Tibial nerve (tissue), 4 donors: ENCODE data around the gene UBTD1.

Experiments used
- EP300 ChIP-seq, 2 donors: sonication (generic); formaldehyde crosslinking; IDR thresholded peaks; one replicate each; pipeline ENCODE4 v1.6.1; 2017; ENCODE audit warnings: antibody characterized with exemption in 2 of 2, mild to moderate bottlenecking in 1 of 2
- POLR2A ChIP-seq, 2 donors: fragments of 450-650 bp; IDR thresholded peaks; one replicate each; pipeline ENCODE4 v1.6.1; 2017; ENCODE audit warnings: antibody characterized with exemption in 2 of 2, mild to moderate bottlenecking in 2 of 2, moderate library complexity in 2 of 2
- TF ChIP-seq, protein P1 (sequence below), 5 experiments: fragments of 200-600 bp in 3 of 5; fragments of 450-650 bp in 2 of 5; sonication (generic) in 3 of 5; IDR thresholded peaks; one replicate each; pipeline ENCODE4 v1.5.1; 2016 to 2019; ENCODE audit warnings: antibody characterized with exemption in 5 of 5, mild to moderate bottlenecking in 3 of 5, moderate library complexity in 2 of 5

DNA sequence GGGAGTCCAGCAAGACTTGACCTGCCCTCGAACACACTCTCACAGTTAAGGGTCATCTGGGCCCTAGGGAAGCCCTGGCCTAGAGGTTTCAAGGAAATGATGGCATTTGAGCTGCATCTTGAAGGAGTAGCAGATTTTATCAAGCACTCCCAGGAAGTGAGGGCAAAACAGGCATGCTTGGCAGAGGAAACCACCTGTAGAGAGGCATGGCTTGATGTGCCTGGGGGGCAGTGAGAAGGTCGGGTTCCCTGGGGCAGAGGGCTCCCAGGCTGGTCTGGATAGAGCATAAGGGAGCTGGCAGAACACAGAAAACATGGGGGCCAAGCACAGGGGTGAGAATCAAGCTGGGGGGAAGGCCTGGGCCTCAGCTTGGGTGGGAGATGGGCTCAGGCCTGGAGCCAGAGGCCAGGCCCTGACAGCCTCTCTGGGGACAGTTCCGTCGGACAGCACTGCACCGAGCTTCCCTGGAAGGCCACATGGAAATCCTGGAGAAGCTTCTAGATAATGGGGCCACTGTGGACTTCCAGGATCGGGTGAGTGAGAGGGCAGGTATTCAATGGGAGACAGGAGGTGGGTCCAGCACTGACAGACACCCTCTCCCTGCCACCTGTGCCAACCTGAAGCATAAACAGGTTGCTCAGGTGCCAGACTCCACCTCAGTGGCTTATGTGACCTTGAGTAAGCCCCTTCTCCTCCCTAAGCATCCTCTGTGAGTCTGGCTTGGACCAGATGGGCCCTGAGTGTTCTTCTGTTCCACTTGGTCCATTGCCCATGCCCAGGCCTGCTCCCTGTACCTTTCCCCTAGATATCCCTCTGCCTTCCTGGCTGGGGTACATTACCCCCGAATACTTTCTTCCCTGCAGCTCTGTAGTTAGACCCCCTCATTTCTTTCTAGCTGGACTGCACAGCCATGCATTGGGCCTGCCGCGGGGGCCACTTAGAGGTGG is 82.0 kb downstream of the UBTD1 start:
- TF ChIP-seq, protein P1, sequence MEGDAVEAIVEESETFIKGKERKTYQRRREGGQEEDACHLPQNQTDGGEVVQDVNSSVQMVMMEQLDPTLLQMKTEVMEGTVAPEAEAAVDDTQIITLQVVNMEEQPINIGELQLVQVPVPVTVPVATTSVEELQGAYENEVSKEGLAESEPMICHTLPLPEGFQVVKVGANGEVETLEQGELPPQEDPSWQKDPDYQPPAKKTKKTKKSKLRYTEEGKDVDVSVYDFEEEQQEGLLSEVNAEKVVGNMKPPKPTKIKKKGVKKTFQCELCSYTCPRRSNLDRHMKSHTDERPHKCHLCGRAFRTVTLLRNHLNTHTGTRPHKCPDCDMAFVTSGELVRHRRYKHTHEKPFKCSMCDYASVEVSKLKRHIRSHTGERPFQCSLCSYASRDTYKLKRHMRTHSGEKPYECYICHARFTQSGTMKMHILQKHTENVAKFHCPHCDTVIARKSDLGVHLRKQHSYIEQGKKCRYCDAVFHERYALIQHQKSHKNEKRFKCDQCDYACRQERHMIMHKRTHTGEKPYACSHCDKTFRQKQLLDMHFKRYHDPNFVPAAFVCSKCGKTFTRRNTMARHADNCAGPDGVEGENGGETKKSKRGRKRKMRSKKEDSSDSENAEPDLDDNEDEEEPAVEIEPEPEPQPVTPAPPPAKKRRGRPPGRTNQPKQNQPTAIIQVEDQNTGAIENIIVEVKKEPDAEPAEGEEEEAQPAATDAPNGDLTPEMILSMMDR (IDR thresholded peaks at IDR 0.05) = no peak
- TF ChIP-seq POLR2A (IDR thresholded peaks at IDR 0.05) (no peak), EP300 (IDR thresholded peaks at IDR 0.05) (no peak)
